Neural cell (in vitro differentiated cells): ENCODE measurements around the gene NEK6. TPM values are rescaled to one million over a fixed set of nuclear protein-coding genes. Genes with fewer than 3 reads are reported as not detected.

Experiments used
- H2AFZ ChIP-seq: fragments of 200-600, 300-800 bp; sonication (generic), shearing (Covaris generic); 2 replicates; pipeline ENCODE4 v1.6.0; 2014; ENCODE audit warnings: low read depth, mild to moderate bottlenecking, antibody characterized with exemption, low read length, moderate library complexity
- H3F3A ChIP-seq: fragments of 200-600 bp; shearing (Covaris generic); 2 replicates; pipeline ENCODE4 v1.6.1; 2016; ENCODE audit warnings: mild to moderate bottlenecking, moderate library complexity, mixed read lengths, antibody characterized with exemption, low read length; ENCODE audit not compliant: insufficient read depth, poor library complexity, severe bottlenecking
- H3K27ac ChIP-seq: fragments of 200-600, 300-800 bp; sonication (generic), shearing (Covaris generic); 2 replicates; pipeline ENCODE4 v1.5.1; 2014; ENCODE audit warnings: mild to moderate bottlenecking, low read length, moderate library complexity
- H3K27me3 ChIP-seq: fragments of 300-800, 200-600 bp; sonication (generic), shearing (Covaris generic); 2 replicates; pipeline ENCODE4 v1.6.0; 2014; ENCODE audit warnings: mild to moderate bottlenecking, low read depth, low read length, moderate library complexity; ENCODE audit not compliant: insufficient read depth
- H3K36me3 ChIP-seq: fragments of 300-800, 200-600 bp; sonication (generic), shearing (Covaris generic); 2 replicates; pipeline ENCODE4 v1.5.1; 2014; ENCODE audit warnings: mild to moderate bottlenecking, antibody characterized with exemption, low read length, moderate library complexity; ENCODE audit not compliant: insufficient read depth
- H3K4me2 ChIP-seq: fragments of 300-800, 200-600 bp; sonication (generic), shearing (Covaris generic); 2 replicates; pipeline ENCODE4 v1.6.0; 2014; ENCODE audit warnings: mild to moderate bottlenecking, low read length
- H3K4me3 ChIP-seq: fragments of 300-800, 200-600 bp; sonication (generic), shearing (Covaris generic); 2 replicates; pipeline ENCODE4 v1.5.1; 2014; ENCODE audit warnings: mild to moderate bottlenecking, low read length, moderate library complexity
- H3K79me2 ChIP-seq: fragments of 200-600 bp; shearing (Covaris generic); replicated peaks from 2 replicates; pipeline ENCODE4 v1.6.0; 2014; ENCODE audit warnings: mild to moderate bottlenecking, low read length, moderate library complexity; ENCODE audit not compliant: insufficient read depth
- H3K9ac ChIP-seq: fragments of 300-800, 200-600 bp; sonication (generic), shearing (Covaris generic); 2 replicates; pipeline ENCODE4 v1.6.1; 2016; ENCODE audit warnings: mild to moderate bottlenecking, low read length, mixed read lengths
- H3K9me2 ChIP-seq: fragments of 200-600 bp; shearing (Covaris generic); 2 replicates; pipeline ENCODE4 v1.6.1; 2016; ENCODE audit warnings: mild to moderate bottlenecking, low read length, mixed read lengths; ENCODE audit not compliant: insufficient read depth
- H3K9me3 ChIP-seq: fragments of 200-600, 300-800 bp; sonication (generic), shearing (Covaris generic); 2 replicates; pipeline ENCODE4 v1.6.1; 2016; ENCODE audit warnings: mild to moderate bottlenecking, mixed run types, low read length, moderate library complexity, mixed read lengths
- H4K20me1 ChIP-seq: fragments of 200-600 bp; shearing (Covaris generic); 2 replicates; pipeline ENCODE4 v1.6.1; 2016; ENCODE audit warnings: mild to moderate bottlenecking, mixed run types; ENCODE audit not compliant: insufficient read depth
- CTCF ChIP-seq: fragments of 450-650 bp; IDR thresholded peaks from 2 replicates; pipeline ENCODE4 v1.5.1; 2014; ENCODE audit warnings: antibody characterized with exemption, mild to moderate bottlenecking, moderate library complexity; ENCODE audit not compliant: poor library complexity, severe bottlenecking
- EP300 ChIP-seq: fragments of 450-650 bp; conservative IDR thresholded peaks from 2 replicates; pipeline ENCODE4 v1.6.1; 2014; ENCODE audit warnings: antibody characterized with exemption, mild to moderate bottlenecking, moderate library complexity; ENCODE audit not compliant: poor library complexity, severe bottlenecking
- EZH2 ChIP-seq: fragments of 200-600, 300-800 bp; shearing (Covaris generic), sonication (generic); IDR thresholded peaks from 2 replicates; pipeline ENCODE4 v1.6.1; 2014; ENCODE audit warnings: antibody characterized with exemption, low read length, borderline replicate concordance, mild to moderate bottlenecking; ENCODE audit not compliant: insufficient read depth, poor library complexity, severe bottlenecking
- MXI1 ChIP-seq: fragments of 450-650 bp; conservative IDR thresholded peaks from 2 replicates; pipeline ENCODE4 v1.6.1; 2014; ENCODE audit warnings: antibody characterized with exemption, mild to moderate bottlenecking; ENCODE audit not compliant: poor library complexity, severe bottlenecking
- POLR2AphosphoS5 ChIP-seq: IDR thresholded peaks from 2 replicates; pipeline ENCODE4 v1.6.1; 2012
- RAD21 ChIP-seq: fragments of 450-650 bp; conservative IDR thresholded peaks from 2 replicates; pipeline ENCODE4 v1.6.1; 2014; ENCODE audit warnings: antibody characterized with exemption, mild to moderate bottlenecking, moderate library complexity
- REST ChIP-seq: IDR thresholded peaks from 2 replicates; pipeline ENCODE4 v1.6.1; 2012; ENCODE audit warnings: borderline replicate concordance
- SMC3 ChIP-seq: fragments of 450-650 bp; conservative IDR thresholded peaks from 2 replicates; pipeline ENCODE4 v1.6.1; 2014; ENCODE audit warnings: antibody characterized with exemption, mild to moderate bottlenecking, moderate library complexity; ENCODE audit not compliant: poor library complexity
- TAF1 ChIP-seq: IDR thresholded peaks from 2 replicates; pipeline ENCODE4 v1.6.1; 2012; ENCODE audit warnings: low read depth
- polyA plus RNA-seq: library from polyadenylated mRNA; depleted of rRNA; stranded (reverse); fragments of >200 nt; gene quantifications from 2 replicates; pipeline ENCODE4 v1.2.3, GENCODE V29; 2014

Gene NEK6
- polyA plus RNA-seq, 1 donor from 2014 or later: 4.6 TPM

- Histone ChIP-seq H3K4me3 (no peak overlapping the region), H3K27me3 (no peaks in the 10 kb centered on the region), H2AFZ (no peak overlapping the region), H4K20me1 (no peaks in the 10 kb centered on the region), H3K27ac (no peak overlapping the region), H3K4me2 (no peak overlapping the region), H3K9me3 (no peaks in the 10 kb centered on the region), H3K36me3 (no peaks in the 10 kb centered on the region), H3K79me2 (no peaks in the 10 kb centered on the region), H3K9ac (no peak overlapping the region), H3F3A (no peaks in the 10 kb centered on the region), H3K9me2 (no peaks in the 10 kb centered on the region)
- no peak for TF ChIP-seq EZH2
- no peak for TF ChIP-seq REST
- TF ChIP-seq RAD21: no peak
- TF ChIP-seq TAF1: no peak
- TF ChIP-seq SMC3: no peak
- no peak for TF ChIP-seq EP300
- no peak for TF ChIP-seq POLR2AphosphoS5
- TF ChIP-seq MXI1: no peak
- TF ChIP-seq CTCF: no peak
Observed at GRCh38 chr9:124350494-124351263, 92.9 kb downstream of the NEK6 start.

DNA sequence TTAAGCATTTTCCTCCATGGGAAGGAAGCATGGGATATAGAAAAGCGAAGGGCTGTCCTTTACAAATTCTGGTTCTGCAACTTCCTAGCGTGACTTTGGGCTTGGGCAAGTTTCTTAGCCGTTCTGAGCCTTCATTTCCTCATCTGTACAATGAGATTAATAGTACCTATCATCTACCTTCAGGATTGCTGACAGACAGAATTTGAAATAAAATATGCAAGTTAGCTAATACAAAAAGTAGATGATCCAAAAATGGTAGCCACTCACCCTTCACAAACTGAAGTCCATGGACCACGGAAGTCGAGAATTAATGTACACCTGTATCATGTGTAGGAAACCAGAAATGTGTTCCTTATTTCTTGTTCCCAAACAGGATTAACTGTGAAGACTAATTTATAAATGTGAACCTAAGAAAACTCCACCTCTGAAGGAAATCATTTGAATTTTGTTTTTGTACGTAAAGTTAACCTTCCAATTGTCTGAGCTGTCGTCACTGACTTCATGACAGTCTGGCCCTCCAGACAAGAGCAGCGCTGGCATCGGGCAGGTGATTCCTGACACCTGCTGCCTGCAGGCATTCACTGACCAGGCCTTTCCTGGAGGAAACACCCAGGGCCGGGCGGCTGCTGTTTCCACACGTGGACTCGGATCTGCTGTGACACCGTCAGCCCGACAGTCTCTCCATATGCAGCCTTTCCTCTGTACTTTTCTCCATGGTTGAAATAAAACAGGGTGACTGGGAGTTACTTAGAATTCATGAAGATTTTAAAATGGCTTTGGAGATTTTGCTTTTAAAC lies 94.1 kb downstream of the NEK6 start:
- no peaks in the 10 kb centered on the region for H3K79me2 ChIP-seq
- no peak overlapping the region for H3K9ac ChIP-seq
- no peak overlapping the region for H3K4me2 ChIP-seq
- H3K9me3 ChIP-seq: no peaks in the 10 kb centered on the region
- TF ChIP-seq POLR2AphosphoS5 (no peak), EZH2 (no peak)
- no peaks in the 10 kb centered on the region for H3F3A ChIP-seq
- no peaks in the 10 kb centered on the region for H4K20me1 ChIP-seq
- peaks cover 5% of the 10 kb centered on the region for H3K36me3 ChIP-seq
- H2AFZ ChIP-seq: no peak overlapping the region
- no peaks in the 10 kb centered on the region for H3K27me3 ChIP-seq
- H3K4me3 ChIP-seq: no peak overlapping the region
- H3K9me2 ChIP-seq: no peaks in the 10 kb centered on the region
- H3K27ac ChIP-seq: no peak overlapping the region
